ENCODE measurements around the gene TBC1D2B. TPM values are rescaled to one million over a fixed set of nuclear protein-coding genes. Genes with fewer than 3 reads are reported as not detected.
"Not testable (repeated sequence)": the region's sequence is repeated elsewhere in the genome, so short reads cannot be mapped to it uniquely, and the experiment has no call there.

Gene TBC1D2B
- total RNA-seq, 4 donors from 2014 or later, result 31.3 to 58.8 (median 32.7) TPM

GRCh38 chr15:77996226-77996625, 81.3 kb downstream of the TBC1D2B start:
- Histone ChIP-seq H3K27ac (replicated peaks in 1 of 4) (peak overlapping the region; percentile 20 to 75 (median 42)), H3K36me3 (peaks cover 6 to 44% (median 39%) of the 10 kb centered on the region in 4 donors), H3K4me1 (peaks cover 42 to 66% (median 63%) of the 10 kb centered on the region in 4 donors)
- intact Hi-C loops (cut with DNase I); H3K9me3 ChIP-seq; H3K4me3 ChIP-seq; DNase-seq (ENCODE audit: extremely low spot score); H3K27me3 ChIP-seq: not testable (repeated sequence)
- 28% methylated on average over 8 of the region's 8 CpGs for WGBS

- DNase-seq (ENCODE audit: extremely low spot score), result not testable (repeated sequence)
- WGBS, result 48% methylated on average over 4 of the region's 4 CpGs
These were observed 82.0 kb downstream of the TBC1D2B start for GRCh38 chr15:77995537-77995918.

DNA sequence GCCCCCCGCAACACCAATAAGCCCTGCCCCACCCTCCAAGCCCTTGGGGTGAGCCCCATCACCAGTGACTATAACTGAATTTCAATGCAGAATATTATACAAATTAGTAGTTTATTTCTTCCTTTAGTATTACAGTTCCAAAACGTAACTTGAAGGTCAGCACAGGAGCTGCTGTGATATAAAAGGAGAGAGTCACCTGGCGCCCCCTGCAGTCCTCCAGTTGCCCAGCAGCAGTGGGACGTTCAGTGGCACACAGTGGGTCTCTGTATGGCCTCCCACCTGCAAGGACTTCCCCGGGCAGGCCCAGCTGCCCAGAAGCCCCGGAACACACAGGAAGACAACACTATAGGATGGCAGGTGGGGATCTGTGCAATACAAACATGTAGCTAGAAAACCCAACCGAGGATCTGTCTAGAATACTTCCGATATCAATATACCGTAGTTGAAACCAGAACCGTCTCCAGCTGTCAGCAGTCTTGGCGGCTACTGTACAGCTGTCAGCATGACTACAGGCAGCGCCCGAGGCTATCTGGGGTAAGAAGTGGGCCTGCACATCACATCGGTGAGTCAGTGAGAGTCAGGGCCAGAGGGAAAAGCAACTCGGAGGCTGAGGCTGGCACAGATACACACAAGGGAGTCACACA, 82.5 kb downstream of the TBC1D2B start:
- H3K9me3 ChIP-seq; H3K4me3 ChIP-seq; DNase-seq (ENCODE audit: extremely low spot score); intact Hi-C loops (cut with DNase I); H3K27me3 ChIP-seq: not testable (repeated sequence)
- Histone ChIP-seq H3K27ac (replicated peaks in 1 of 4) (peak overlapping the region in 3 of 4 donors; percentile 62 to 79 (median 73)), H3K4me1 (peaks cover 54 to 78% (median 74%) of the 10 kb centered on the region in 4 donors), H3K36me3 (peaks cover 6 to 32% (median 28%) of the 10 kb centered on the region in 4 donors)
- WGBS, result 46% methylated on average over 10 of the region's 15 CpGs
- TF ChIP-seq CTCF (IDR thresholded peaks at IDR 0.05) (peak in 1 of 3 experiments; percentile 23), POLR2AphosphoS5 (IDR thresholded peaks at IDR 0.05) (peak in 1 of 2 donors; percentile 27)

More at GRCh38 chr15:77995537-77995918, 82.0 kb downstream of the TBC1D2B start:
- Histone ChIP-seq H3K4me1 (peaks cover 49 to 72% (median 69%) of the 10 kb centered on the region in 4 donors), H3K27ac (replicated peaks in 1 of 4) (peak overlapping the region in 2 of 4 donors; percentile 73 to 79), H3K36me3 (peaks cover 6 to 37% (median 32%) of the 10 kb centered on the region in 4 donors)
- H3K9me3 ChIP-seq; intact Hi-C loops (cut with DNase I); H3K27me3 ChIP-seq; H3K4me3 ChIP-seq: not testable (repeated sequence)

- H3K27me3 ChIP-seq; H3K9me3 ChIP-seq; H3K4me3 ChIP-seq; intact Hi-C loops (cut with DNase I): not testable (repeated sequence)
- Histone ChIP-seq H3K27ac (replicated peaks in 1 of 4) (peak overlapping the region; percentile 62 to 79 (median 72)), H3K36me3 (peaks cover 6 to 23% (median 21%) of the 10 kb centered on the region in 4 donors), H3K4me1 (peaks cover 58 to 81% (median 78%) of the 10 kb centered on the region in 4 donors)
- DNase-seq (ENCODE audit: extremely low spot score), result peak; percentile 93
- TF ChIP-seq POLR2AphosphoS5 (IDR thresholded peaks at IDR 0.05), result peak in 1 of 2 donors; percentile 50
- 79% methylated on average over 10 of the region's 18 CpGs for WGBS
These were observed 83.4 kb downstream of the TBC1D2B start for GRCh38 chr15:77993970-77994693.

- Histone ChIP-seq H3K27me3 (no peaks in the 10 kb centered on the region), H3K9me3 (no peaks in the 10 kb centered on the region), H3K4me3 (no peak overlapping the region), H3K4me1 (peaks cover 58 to 87% (median 78%) of the 10 kb centered on the region in 4 donors), H3K36me3 (peaks cover 6 to 17% (median 15%) of the 10 kb centered on the region in 4 donors), H3K27ac (replicated peaks in 1 of 4) (peak overlapping the region; percentile 62 to 79 (median 72))
- WGBS, result 87% methylated on average over 9 of the region's 15 CpGs
- intact Hi-C loops (cut with DNase I), result no loop called here
- TF ChIP-seq CTCF (IDR thresholded peaks at IDR 0.05), result no peak
- TF ChIP-seq EP300 (IDR thresholded peaks at IDR 0.05), result no peak
- no peak for TF ChIP-seq POLR2AphosphoS5 (IDR thresholded peaks at IDR 0.05)
- no peak for TF ChIP-seq POLR2A (IDR thresholded peaks at IDR 0.05; ENCODE audit: low read depth)
- no peak for DNase-seq (ENCODE audit: extremely low spot score)
These were observed 84.1 kb downstream of the TBC1D2B start for GRCh38 chr15:77993374-77993911.

Measured in esophagus muscularis mucosa (tissue), 4 donors.